Lower lobe of right lung (tissue), 2 donors: Measurements from ENCODE around the gene IQCK. TPM values are rescaled to one million over a fixed set of nuclear protein-coding genes. Genes with fewer than 3 reads are reported as not detected.

Experiments used
- ATAC-seq, 2 donors: fragments of 200-7000 bp; cut with Tn5 transposase; one replicate each; pipeline ENCODE4 v1.9.1; 2020 to 2022; ENCODE audit warnings: mild to moderate bottlenecking in 2 of 2, moderate library complexity in 2 of 2
- DNase-seq: peaks from one replicate; pipeline ENCODE4 v3.0.0-alpha.2; 2020
- H3K27ac ChIP-seq: fragments of 200-600 bp; one replicate; pipeline ENCODE4 v1.8.0; 2022
- H3K27me3 ChIP-seq: fragments of 200-600 bp; one replicate; pipeline ENCODE4 v1.8.0; 2022; ENCODE audit warnings: low read depth
- H3K36me3 ChIP-seq: fragments of 200-600 bp; one replicate; pipeline ENCODE4 v1.8.0; 2022; ENCODE audit warnings: mild to moderate bottlenecking
- H3K4me1 ChIP-seq: fragments of 200-600 bp; one replicate; pipeline ENCODE4 v1.8.0; 2022
- H3K4me3 ChIP-seq: fragments of 200-600 bp; one replicate; pipeline ENCODE4 v1.8.0; 2022; ENCODE audit warnings: mild to moderate bottlenecking
- H3K9me3 ChIP-seq: fragments of 200-600 bp; one replicate; pipeline ENCODE4 v1.8.0; 2022
- CTCF ChIP-seq: fragments of 200-600 bp; IDR thresholded peaks from one replicate; pipeline ENCODE4 v1.8.0; 2022; ENCODE audit warnings: antibody characterized with exemption, mild to moderate bottlenecking
- intact Hi-C: fragments of 100-400 bp; cut with DNase I; formaldehyde crosslinking; loops from one replicate; pipeline ENCODE4 v1.11.0; 2022
- total RNA-seq: library from RNA; stranded (reverse); fragmentation: NEBNext Ultra II Directional; extraction: Animal tissue kit (Norgen Biotek cat#: 25700); gene quantifications from one replicate; pipeline ENCODE4 v1.2.1, GENCODE V29; 2021
- donor health status: DM: no; HTN: yes; CAD: no; lungs with severe emphysema.

Gene IQCK
- total RNA-seq, 1 donor from 2014 or later, result 14.1 TPM

DNA sequence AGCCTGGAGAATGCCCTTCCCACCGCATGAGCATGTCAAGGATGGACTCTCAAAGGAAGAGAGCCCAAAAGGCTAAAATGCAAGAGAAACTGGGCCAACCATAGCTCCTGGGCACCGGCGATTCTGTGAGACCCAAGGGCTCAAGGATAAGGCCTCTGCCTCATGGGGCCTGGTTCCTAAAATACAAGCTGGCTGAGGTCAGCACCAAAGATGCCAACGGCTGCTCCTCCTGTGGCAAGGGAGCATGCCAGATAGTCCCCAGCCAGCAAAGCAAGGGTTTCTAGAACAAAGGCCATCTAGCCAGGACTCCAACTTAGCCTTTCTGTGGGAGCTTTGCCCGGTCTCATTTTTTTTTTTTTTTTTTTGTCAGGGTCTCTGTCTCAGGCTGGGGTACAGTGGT is 146.5 kb downstream of the IQCK start:
- DNase-seq, result peak; percentile 6
- intact Hi-C loops, result no loop called here
- no peaks in the 10 kb centered on the region for H3K9me3 ChIP-seq
- no peak overlapping the region for H3K27ac ChIP-seq
- no peaks in the 10 kb centered on the region for H3K4me1 ChIP-seq
- no peak for ATAC-seq
- H3K36me3 ChIP-seq, result peaks cover 17% of the 10 kb centered on the region
- no peak overlapping the region for H3K4me3 ChIP-seq
- no peaks in the 10 kb centered on the region for H3K27me3 ChIP-seq
- TF ChIP-seq CTCF, result no peak

GRCh38 chr16:19868421-19868820 is 150.3 kb downstream of the IQCK start:
- no peaks in the 10 kb centered on the region for H3K27me3 ChIP-seq
- H3K36me3 ChIP-seq, result peaks cover 12% of the 10 kb centered on the region
- DNase-seq (peak; percentile 29), ATAC-seq (no peak)
- no peak for TF ChIP-seq CTCF
- intact Hi-C loops, result no loop called here
- no peak overlapping the region for H3K27ac ChIP-seq
- no peak overlapping the region for H3K4me3 ChIP-seq
- no peaks in the 10 kb centered on the region for H3K4me1 ChIP-seq
- no peaks in the 10 kb centered on the region for H3K9me3 ChIP-seq

- intact Hi-C loops, result no loop called here
Measured at GRCh38 chr16:19871721-19872120, 153.7 kb downstream of the IQCK start.

GRCh38 chr16:19872179-19872863 is 154.2 kb downstream of the IQCK start:
- no peak for DNase-seq
- H3K36me3 ChIP-seq, result peaks cover 5% of the 10 kb centered on the region

More at GRCh38 chr16:19871721-19872120, 153.7 kb downstream of the IQCK start:
- Histone ChIP-seq H3K4me1 (no peaks in the 10 kb centered on the region), H3K9me3 (no peaks in the 10 kb centered on the region), H3K27me3 (no peaks in the 10 kb centered on the region), H3K36me3 (peaks cover 11% of the 10 kb centered on the region), H3K4me3 (no peak overlapping the region), H3K27ac (no peak overlapping the region)
- no peak for TF ChIP-seq CTCF
- DNase-seq, result peak; percentile 38
- no peak for ATAC-seq

DNA sequence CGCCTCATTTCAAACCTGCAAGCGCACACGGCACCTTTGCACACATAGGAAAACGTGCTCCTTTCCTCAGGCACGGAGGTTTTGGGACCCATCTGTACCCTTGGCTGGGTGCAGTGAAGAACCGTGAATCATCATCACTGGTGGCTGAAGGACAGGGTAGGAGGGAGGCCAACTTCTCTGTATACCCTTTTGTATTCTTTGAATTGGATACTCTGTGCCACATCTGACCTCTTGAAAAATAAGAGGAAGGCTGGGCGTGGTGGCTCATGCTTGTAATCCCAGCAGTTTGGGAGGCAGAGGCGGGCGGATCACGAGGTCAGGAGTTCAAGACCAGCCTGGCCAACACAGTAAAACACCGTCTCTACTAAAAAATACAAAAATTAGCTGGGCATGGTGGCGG is 154.9 kb downstream of the IQCK start:
- Histone ChIP-seq H3K4me3 (no peak overlapping the region), H3K36me3 (peaks cover 4% of the 10 kb centered on the region), H3K9me3 (no peaks in the 10 kb centered on the region), H3K27ac (no peak overlapping the region), H3K4me1 (no peaks in the 10 kb centered on the region), H3K27me3 (no peaks in the 10 kb centered on the region)
- TF ChIP-seq CTCF, result no peak
- DNase-seq (no peak), ATAC-seq (no peak)
- intact Hi-C loops, result no loop called here

More at GRCh38 chr16:19872179-19872863, 154.2 kb downstream of the IQCK start:
- Histone ChIP-seq H3K4me1 (no peaks in the 10 kb centered on the region), H3K9me3 (no peaks in the 10 kb centered on the region), H3K4me3 (no peak overlapping the region), H3K27me3 (no peaks in the 10 kb centered on the region), H3K27ac (no peak overlapping the region)
- TF ChIP-seq CTCF, result no peak
- no peak for ATAC-seq
- intact Hi-C loops, result no loop called here
